Muscle layer of duodenum (tissue), 2 donors: Measurements from ENCODE around the gene BMP5.

Source experiments
- H3K27ac ChIP-seq: one replicate; pipeline ENCODE4 v1.7.0; 2013; ENCODE audit warnings: mild to moderate bottlenecking, low read length
- H3K27me3 ChIP-seq: one replicate; pipeline ENCODE4 v1.7.0; 2013; ENCODE audit warnings: low read depth, mild to moderate bottlenecking, control low read depth, low read length
- H3K36me3 ChIP-seq, 2 donors: one replicate each; pipeline ENCODE4 v1.7.0; 2013; ENCODE audit warnings: low read length in 2 of 2, control low read depth in 1 of 2, mild to moderate bottlenecking in 1 of 2; ENCODE audit not compliant: insufficient read depth in 2 of 2, control insufficient read depth in 1 of 2
- H3K4me1 ChIP-seq, 2 donors: one replicate each; pipeline ENCODE4 v1.7.0; 2013; ENCODE audit warnings: low read length in 2 of 2, mild to moderate bottlenecking in 2 of 2, control low read depth in 1 of 2, moderate library complexity in 1 of 2; ENCODE audit not compliant: insufficient read depth in 2 of 2, control insufficient read depth in 1 of 2
- H3K4me3 ChIP-seq, 2 donors: one replicate each; pipeline ENCODE4 v1.7.0; 2013; ENCODE audit warnings: low read length in 2 of 2, low read depth in 1 of 2, mild to moderate bottlenecking in 1 of 2
- H3K9me3 ChIP-seq, 2 donors: one replicate each; pipeline ENCODE4 v1.7.0; 2013; ENCODE audit warnings: low read length in 2 of 2, control low read depth in 1 of 2, mild to moderate bottlenecking in 1 of 2; ENCODE audit not compliant: control insufficient read depth in 1 of 2
- donor health status: healthy.

Gene BMP5

GRCh38 chr6:55798571-55798970 is 76.8 kb downstream of the BMP5 start:
- Histone ChIP-seq H3K9me3 (peaks cover 0 to 3% of the 10 kb centered on the region in 2 donors), H3K4me1 (no peaks in the 10 kb centered on the region), H3K36me3 (no peaks in the 10 kb centered on the region), H3K4me3 (no peak overlapping the region), H3K27ac (no peak overlapping the region), H3K27me3 (no peaks in the 10 kb centered on the region)

GRCh38 chr6:55794136-55794812 is 81.1 kb downstream of the BMP5 start:
- Histone ChIP-seq H3K9me3 (peaks cover 0 to 3% of the 10 kb centered on the region in 2 donors), H3K27me3 (no peaks in the 10 kb centered on the region), H3K4me3 (no peak overlapping the region), H3K27ac (no peak overlapping the region), H3K36me3 (no peaks in the 10 kb centered on the region), H3K4me1 (no peaks in the 10 kb centered on the region)

GRCh38 chr6:55785273-55785672 is 90.1 kb downstream of the BMP5 start:
- no peaks in the 10 kb centered on the region for H3K9me3 ChIP-seq
- no peaks in the 10 kb centered on the region for H3K4me1 ChIP-seq
- H3K27me3 ChIP-seq = no peaks in the 10 kb centered on the region
- H3K4me3 ChIP-seq = no peak overlapping the region
- H3K27ac ChIP-seq = no peak overlapping the region
- H3K36me3 ChIP-seq = no peaks in the 10 kb centered on the region

- H3K9me3 ChIP-seq = no peaks in the 10 kb centered on the region
- no peaks in the 10 kb centered on the region for H3K4me1 ChIP-seq
- H3K4me3 ChIP-seq = no peak overlapping the region
- H3K27ac ChIP-seq = no peak overlapping the region
- no peaks in the 10 kb centered on the region for H3K27me3 ChIP-seq
- no peaks in the 10 kb centered on the region for H3K36me3 ChIP-seq
These were observed 93.1 kb downstream of the BMP5 start for GRCh38 chr6:55782275-55782674.

- Histone ChIP-seq H3K9me3 (no peaks in the 10 kb centered on the region), H3K27ac (no peak overlapping the region)
These were observed 96.7 kb downstream of the BMP5 start for GRCh38 chr6:55778705-55779104.

GRCh38 chr6:55777469-55777868 is 97.9 kb downstream of the BMP5 start:
- Histone ChIP-seq H3K9me3 (no peaks in the 10 kb centered on the region), H3K27me3 (no peaks in the 10 kb centered on the region), H3K4me1 (no peaks in the 10 kb centered on the region), H3K4me3 (no peak overlapping the region), H3K27ac (no peak overlapping the region), H3K36me3 (no peaks in the 10 kb centered on the region)

More at GRCh38 chr6:55778705-55779104, 96.7 kb downstream of the BMP5 start:
- Histone ChIP-seq H3K4me1 (no peaks in the 10 kb centered on the region), H3K4me3 (no peak overlapping the region), H3K27me3 (no peaks in the 10 kb centered on the region), H3K36me3 (no peaks in the 10 kb centered on the region)

GRCh38 chr6:55776113-55776512 is 99.3 kb downstream of the BMP5 start:
- no peaks in the 10 kb centered on the region for H3K4me1 ChIP-seq
- no peak overlapping the region for H3K4me3 ChIP-seq
- H3K9me3 ChIP-seq = no peaks in the 10 kb centered on the region
- no peak overlapping the region for H3K27ac ChIP-seq
- H3K36me3 ChIP-seq = no peaks in the 10 kb centered on the region
- H3K27me3 ChIP-seq = no peaks in the 10 kb centered on the region

GRCh38 chr6:55775029-55775318 is 100.4 kb downstream of the BMP5 start:
- no peaks in the 10 kb centered on the region for H3K9me3 ChIP-seq
- no peak overlapping the region for H3K4me3 ChIP-seq
- no peaks in the 10 kb centered on the region for H3K36me3 ChIP-seq
- H3K27ac ChIP-seq = no peak overlapping the region
- no peaks in the 10 kb centered on the region for H3K27me3 ChIP-seq
- H3K4me1 ChIP-seq = no peaks in the 10 kb centered on the region

- Histone ChIP-seq H3K36me3 (no peaks in the 10 kb centered on the region), H3K27ac (no peak overlapping the region), H3K4me1 (no peaks in the 10 kb centered on the region), H3K9me3 (no peaks in the 10 kb centered on the region), H3K4me3 (no peak overlapping the region), H3K27me3 (no peaks in the 10 kb centered on the region)
These were observed 100.9 kb downstream of the BMP5 start for GRCh38 chr6:55774286-55775028.

GRCh38 chr6:55773620-55774216 is 101.7 kb downstream of the BMP5 start:
- H3K36me3 ChIP-seq = no peaks in the 10 kb centered on the region
- H3K27me3 ChIP-seq = no peaks in the 10 kb centered on the region
- no peaks in the 10 kb centered on the region for H3K4me1 ChIP-seq
- no peaks in the 10 kb centered on the region for H3K9me3 ChIP-seq
- H3K27ac ChIP-seq = no peak overlapping the region
- no peak overlapping the region for H3K4me3 ChIP-seq

GRCh38 chr6:55772730-55773129 is 102.7 kb downstream of the BMP5 start:
- Histone ChIP-seq H3K27me3 (no peaks in the 10 kb centered on the region), H3K36me3 (no peaks in the 10 kb centered on the region), H3K9me3 (no peaks in the 10 kb centered on the region), H3K27ac (no peak overlapping the region), H3K4me3 (no peak overlapping the region), H3K4me1 (no peaks in the 10 kb centered on the region)
